ENCODE data around the gene HELZ2.

DNA sequence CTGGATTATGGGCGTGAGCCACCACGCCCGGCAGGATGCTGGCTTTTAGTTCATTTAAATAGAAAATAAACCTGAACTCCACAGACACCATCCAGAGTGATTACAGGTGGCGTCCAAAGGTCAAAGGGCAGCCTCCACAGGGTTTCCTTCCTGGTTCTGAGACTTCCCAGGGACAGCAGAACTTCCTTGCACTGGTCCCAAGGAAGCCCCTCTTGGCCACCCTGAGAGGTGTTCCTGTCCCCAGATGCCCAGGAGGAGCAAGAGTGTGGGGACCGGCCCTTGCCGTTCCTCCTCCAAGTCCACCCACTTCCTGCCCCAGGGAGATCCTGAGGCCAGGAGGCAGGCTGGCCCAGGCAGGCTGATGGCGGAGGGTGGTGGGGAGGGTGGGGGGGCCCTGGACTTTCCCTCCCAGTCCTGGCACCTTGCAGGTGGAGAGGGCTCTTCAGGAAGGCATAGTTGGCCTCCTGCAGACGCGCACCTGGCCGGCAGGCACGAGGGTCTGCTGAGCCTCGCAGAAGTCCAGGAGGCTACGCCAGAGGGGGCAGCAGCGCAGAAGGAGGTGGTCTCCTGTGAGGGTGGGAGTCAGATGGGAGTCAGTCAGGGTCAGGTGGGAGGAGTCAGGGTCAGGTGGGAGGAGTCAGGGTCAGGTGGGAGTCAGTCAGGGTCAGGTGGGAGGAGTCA is 15.1 kb downstream of the HELZ2 start:
- TF ChIP-seq, protein P1, sequence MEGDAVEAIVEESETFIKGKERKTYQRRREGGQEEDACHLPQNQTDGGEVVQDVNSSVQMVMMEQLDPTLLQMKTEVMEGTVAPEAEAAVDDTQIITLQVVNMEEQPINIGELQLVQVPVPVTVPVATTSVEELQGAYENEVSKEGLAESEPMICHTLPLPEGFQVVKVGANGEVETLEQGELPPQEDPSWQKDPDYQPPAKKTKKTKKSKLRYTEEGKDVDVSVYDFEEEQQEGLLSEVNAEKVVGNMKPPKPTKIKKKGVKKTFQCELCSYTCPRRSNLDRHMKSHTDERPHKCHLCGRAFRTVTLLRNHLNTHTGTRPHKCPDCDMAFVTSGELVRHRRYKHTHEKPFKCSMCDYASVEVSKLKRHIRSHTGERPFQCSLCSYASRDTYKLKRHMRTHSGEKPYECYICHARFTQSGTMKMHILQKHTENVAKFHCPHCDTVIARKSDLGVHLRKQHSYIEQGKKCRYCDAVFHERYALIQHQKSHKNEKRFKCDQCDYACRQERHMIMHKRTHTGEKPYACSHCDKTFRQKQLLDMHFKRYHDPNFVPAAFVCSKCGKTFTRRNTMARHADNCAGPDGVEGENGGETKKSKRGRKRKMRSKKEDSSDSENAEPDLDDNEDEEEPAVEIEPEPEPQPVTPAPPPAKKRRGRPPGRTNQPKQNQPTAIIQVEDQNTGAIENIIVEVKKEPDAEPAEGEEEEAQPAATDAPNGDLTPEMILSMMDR (IDR thresholded peaks at IDR 0.05; ENCODE audit: low read depth, low read length, poor library complexity, severe bottlenecking), result no peak
- no peak for TF ChIP-seq EZH2phosphoT487 (IDR thresholded peaks at IDR 0.05; ENCODE audit: borderline replicate concordance, low read length)

Measured in DOHH2 (cell line).